K562 (cell line): ENCODE measurements around the gene SHFL. TPM values are rescaled to one million over a fixed set of nuclear protein-coding genes. Genes with fewer than 3 reads are reported as not detected.

ENCODE experiments used
- ARID2 ChIP-seq: fragments of 450-650 bp; IDR thresholded peaks from 2 replicates; pipeline ENCODE4 v1.6.1; 2017; ENCODE audit warnings: antibody characterized with exemption, mild to moderate bottlenecking
- CBX5 ChIP-seq: IDR thresholded peaks from 2 replicates; pipeline ENCODE4 v1.6.1; 2014; ENCODE audit warnings: low read depth, borderline replicate concordance
- E4F1 ChIP-seq: fragments of 250-450 bp; sonication (Bioruptor Pico); IDR thresholded peaks from 2 replicates; pipeline ENCODE4 v1.5.0; 2021; ENCODE audit warnings: mild to moderate bottlenecking, borderline replicate concordance
- KLF1 ChIP-seq: fragments of 450-650 bp; IDR thresholded peaks from 2 replicates; pipeline ENCODE4 v1.6.1; 2016; ENCODE audit warnings: missing genetic modification characterization, missing compliant biosample characterization
- MAFG ChIP-seq: fragments of 450-650 bp; conservative IDR thresholded peaks from 2 replicates; pipeline ENCODE4 v1.6.1; 2016; ENCODE audit warnings: missing genetic modification characterization, missing compliant biosample characterization
- MTA1 ChIP-seq: fragments of 450-650 bp; IDR thresholded peaks from 2 replicates; pipeline ENCODE4 v1.6.1; 2017; ENCODE audit warnings: borderline replicate concordance
- NRF1 ChIP-seq, 2 experiments: fragments of 450-650 bp; IDR thresholded peaks in 1 of 2; conservative IDR thresholded peaks in 1 of 2; 2 replicates each; pipeline ENCODE4 v1.6.1; 2014; ENCODE audit warnings: mild to moderate bottlenecking in 2 of 2
- POLR3A ChIP-seq: IDR thresholded peaks from 2 replicates; pipeline ENCODE4 v1.6.1; 2011; ENCODE audit warnings: borderline replicate concordance, mild to moderate bottlenecking, moderate library complexity; ENCODE audit not compliant: insufficient read length, insufficient read depth; ENCODE audit errors: extremely low read depth
- RBM39 ChIP-seq: fragments of 200-400 bp; formaldehyde crosslinking; optimal IDR thresholded peaks from 2 replicates; pipeline ENCODE3; 2018; ENCODE audit warnings: low read depth, low read length
- SAFB ChIP-seq: fragments of 200-400 bp; formaldehyde crosslinking; IDR thresholded peaks from 2 replicates; pipeline ENCODE4 v1.6.1; 2017; ENCODE audit warnings: low read depth, low read length, borderline replicate concordance
- ZBTB5 ChIP-seq: fragments of 450-650 bp; IDR thresholded peaks from 2 replicates; pipeline ENCODE4 v1.6.1; 2017; ENCODE audit warnings: antibody characterized with exemption
- ZFX ChIP-seq: sonication (generic); formaldehyde crosslinking; IDR thresholded peaks from 2 replicates; pipeline ENCODE4 v1.8.0; 2022; ENCODE audit warnings: mild to moderate bottlenecking, missing genetic modification reagents, moderate library complexity
- polyA plus RNA-seq, 8 experiments: library from polyadenylated mRNA; depleted of rRNA in 4 of 8; stranded (reverse) in 5 of 8; unstranded in 3 of 8; fragments of >200 nt; fragmentation: Nextera tagmentation in 2 of 8; fragmentation: Illumina TruSeq in 1 of 8; extraction: Ambion mirVana in 2 of 8; extraction: Trizol in 1 of 8; gene quantifications; 2 replicates each; pipeline versions ENCODE4 v1.2.1 to v1.2.3, GENCODE V29; 2011 to 2014; ENCODE audit warnings: inconsistent platforms in 1 of 8, missing spikeins in 1 of 8
- total RNA-seq, 7 experiments: library from RNA; depleted of rRNA in 6 of 7; stranded (reverse); fragments of >200 nt in 6 of 7; fragmentation: Illumina TruSeq in 2 of 7; extraction: Trizol in 2 of 7; gene quantifications; 2 replicates each; pipeline versions ENCODE4 v1.2.1 to v1.2.3, GENCODE V29; 2011 to 2021; ENCODE audit warnings: low replicate concordance in 1 of 7
- TF ChIP-seq, protein P1 (sequence below): fragments of 250-450 bp; sonication (Bioruptor Pico); IDR thresholded peaks from 2 replicates; pipeline ENCODE4 v1.8.0; 2021; ENCODE audit warnings: borderline replicate concordance, mild to moderate bottlenecking, moderate library complexity; ENCODE audit not compliant: poor library complexity, severe bottlenecking
- TF ChIP-seq, protein P2 (sequence below): fragments of 450-650 bp; IDR thresholded peaks from 2 replicates; pipeline ENCODE4 v1.6.1; 2017; ENCODE audit warnings: antibody characterized with exemption, mild to moderate bottlenecking
- TF ChIP-seq, protein P3 (sequence below): sonication (generic); formaldehyde crosslinking; IDR thresholded peaks from 2 replicates; pipeline ENCODE4 v1.8.1; 2023; ENCODE audit warnings: mild to moderate bottlenecking, missing genetic modification reagents

The SHFL gene
- total and polyA plus RNA-seq, 9 of the 15 experiments (the other 6 are each of a cell fraction or from before 2014, with no cell fraction given) = 1.5 to 25.7 (median 13.0) TPM

- TF ChIP-seq, protein P1, sequence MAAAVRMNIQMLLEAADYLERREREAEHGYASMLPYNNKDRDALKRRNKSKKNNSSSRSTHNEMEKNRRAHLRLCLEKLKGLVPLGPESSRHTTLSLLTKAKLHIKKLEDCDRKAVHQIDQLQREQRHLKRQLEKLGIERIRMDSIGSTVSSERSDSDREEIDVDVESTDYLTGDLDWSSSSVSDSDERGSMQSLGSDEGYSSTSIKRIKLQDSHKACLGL = no peak
- TF ChIP-seq SAFB (peak; percentile 54; the same call in 1 of the 2 replicates), MAFG (no peak), E4F1 (CRISPR knock-in tag) (no peak), POLR3A (no peak), ZBTB5 (no peak), ARID2 (no peak), RBM39 (no peak), KLF1 (tag) (peak; percentile 38; the same call in 1 of the 2 replicates), CBX5 (no peak), MTA1 (no peak), NRF1 (conservative IDR thresholded peaks at IDR 0.05 in 1 of 2, IDR thresholded peaks at IDR 0.05 in 1 of 2) (peak; percentile 84 to 86), ZFX (CRISPR knock-in tag) (peak; percentile 54)
- TF ChIP-seq, protein P2, sequence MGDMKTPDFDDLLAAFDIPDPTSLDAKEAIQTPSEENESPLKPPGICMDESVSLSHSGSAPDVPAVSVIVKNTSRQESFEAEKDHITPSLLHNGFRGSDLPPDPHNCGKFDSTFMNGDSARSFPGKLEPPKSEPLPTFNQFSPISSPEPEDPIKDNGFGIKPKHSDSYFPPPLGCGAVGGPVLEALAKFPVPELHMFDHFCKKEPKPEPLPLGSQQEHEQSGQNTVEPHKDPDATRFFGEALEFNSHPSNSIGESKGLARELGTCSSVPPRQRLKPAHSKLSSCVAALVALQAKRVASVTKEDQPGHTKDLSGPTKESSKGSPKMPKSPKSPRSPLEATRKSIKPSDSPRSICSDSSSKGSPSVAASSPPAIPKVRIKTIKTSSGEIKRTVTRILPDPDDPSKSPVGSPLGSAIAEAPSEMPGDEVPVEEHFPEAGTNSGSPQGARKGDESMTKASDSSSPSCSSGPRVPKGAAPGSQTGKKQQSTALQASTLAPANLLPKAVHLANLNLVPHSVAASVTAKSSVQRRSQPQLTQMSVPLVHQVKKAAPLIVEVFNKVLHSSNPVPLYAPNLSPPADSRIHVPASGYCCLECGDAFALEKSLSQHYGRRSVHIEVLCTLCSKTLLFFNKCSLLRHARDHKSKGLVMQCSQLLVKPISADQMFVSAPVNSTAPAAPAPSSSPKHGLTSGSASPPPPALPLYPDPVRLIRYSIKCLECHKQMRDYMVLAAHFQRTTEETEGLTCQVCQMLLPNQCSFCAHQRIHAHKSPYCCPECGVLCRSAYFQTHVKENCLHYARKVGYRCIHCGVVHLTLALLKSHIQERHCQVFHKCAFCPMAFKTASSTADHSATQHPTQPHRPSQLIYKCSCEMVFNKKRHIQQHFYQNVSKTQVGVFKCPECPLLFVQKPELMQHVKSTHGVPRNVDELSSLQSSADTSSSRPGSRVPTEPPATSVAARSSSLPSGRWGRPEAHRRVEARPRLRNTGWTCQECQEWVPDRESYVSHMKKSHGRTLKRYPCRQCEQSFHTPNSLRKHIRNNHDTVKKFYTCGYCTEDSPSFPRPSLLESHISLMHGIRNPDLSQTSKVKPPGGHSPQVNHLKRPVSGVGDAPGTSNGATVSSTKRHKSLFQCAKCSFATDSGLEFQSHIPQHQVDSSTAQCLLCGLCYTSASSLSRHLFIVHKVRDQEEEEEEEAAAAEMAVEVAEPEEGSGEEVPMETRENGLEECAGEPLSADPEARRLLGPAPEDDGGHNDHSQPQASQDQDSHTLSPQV = no peak
- TF ChIP-seq, protein P3, sequence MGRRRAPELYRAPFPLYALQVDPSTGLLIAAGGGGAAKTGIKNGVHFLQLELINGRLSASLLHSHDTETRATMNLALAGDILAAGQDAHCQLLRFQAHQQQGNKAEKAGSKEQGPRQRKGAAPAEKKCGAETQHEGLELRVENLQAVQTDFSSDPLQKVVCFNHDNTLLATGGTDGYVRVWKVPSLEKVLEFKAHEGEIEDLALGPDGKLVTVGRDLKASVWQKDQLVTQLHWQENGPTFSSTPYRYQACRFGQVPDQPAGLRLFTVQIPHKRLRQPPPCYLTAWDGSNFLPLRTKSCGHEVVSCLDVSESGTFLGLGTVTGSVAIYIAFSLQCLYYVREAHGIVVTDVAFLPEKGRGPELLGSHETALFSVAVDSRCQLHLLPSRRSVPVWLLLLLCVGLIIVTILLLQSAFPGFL (CRISPR knock-in tag) = no peak
Measured at GRCh38 chr19:10085641-10086590, at the start of gene SHFL (continued).
